SH-SY5Y (cell line): ENCODE measurements around the gene GSTA4.

ENCODE experiments used
- GATA2 ChIP-seq: IDR thresholded peaks from 2 replicates; pipeline ENCODE4 v1.6.1; 2011; ENCODE audit warnings: mild to moderate bottlenecking, low read depth, low read length
- GATA3 ChIP-seq: IDR thresholded peaks from 2 replicates; pipeline ENCODE4 v1.6.1; 2011; ENCODE audit warnings: low read depth, mild to moderate bottlenecking, low read length, moderate library complexity

DNA sequence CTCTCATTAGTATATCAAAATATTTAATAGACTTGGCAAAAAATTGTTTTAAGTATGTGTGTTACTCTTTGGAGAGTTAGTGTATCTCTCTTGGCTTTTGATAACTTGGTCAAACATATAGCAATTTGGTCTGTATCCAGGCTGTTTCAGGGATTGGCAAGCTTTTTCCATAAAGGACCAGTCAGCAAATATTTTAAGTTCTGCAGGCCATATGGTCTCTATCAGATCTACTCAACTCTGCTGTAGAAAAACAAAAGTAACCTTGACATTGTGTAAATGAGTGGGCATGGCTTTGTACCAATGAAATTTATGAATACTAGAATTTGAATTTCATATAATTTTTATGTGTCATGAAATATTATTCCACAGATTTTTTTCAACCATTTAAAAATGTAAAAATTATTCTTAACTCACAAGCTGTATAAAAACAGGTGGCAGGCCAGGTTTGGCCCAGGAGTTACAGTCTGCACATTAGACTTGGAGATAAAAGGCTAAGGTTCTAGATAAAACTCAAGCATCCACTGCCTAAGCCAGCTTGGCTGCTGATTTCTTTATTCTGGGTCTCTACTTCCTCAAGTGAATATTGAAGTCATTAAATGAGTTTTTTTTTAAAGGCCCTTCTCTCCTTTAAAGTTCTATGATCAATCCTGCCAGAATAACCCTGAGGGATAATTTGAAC, 13.7 kb downstream of the GSTA4 start:
- TF ChIP-seq GATA3 (no peak), GATA2 (no peak)
